Thyroid gland (tissue), 4 donors: ENCODE measurements around the gene ADARB1. TPM values are rescaled to one million over a fixed set of nuclear protein-coding genes. Genes with fewer than 3 reads are reported as not detected.

Experiments used
- DNase-seq, 2 donors: peaks; one replicate each; pipeline ENCODE4 v3.0.0-alpha.2; 2019
- H3K27ac ChIP-seq, 3 donors: fragments of 200-600 bp; sonication (generic); 1 replicate in 2 of 3; 2 replicates in 1 of 3; pipeline ENCODE4 v1.5.1; 2016 to 2019; ENCODE audit warnings: mild to moderate bottlenecking in 1 of 3, moderate library complexity in 1 of 3
- H3K27me3 ChIP-seq: fragments of 200-600 bp; sonication (generic); one replicate; pipeline ENCODE4 v1.5.1; 2019
- H3K36me3 ChIP-seq, 2 donors: fragments of 200-600 bp; sonication (generic); one replicate each; pipeline ENCODE4 v1.5.1; 2016 to 2019
- H3K4me1 ChIP-seq, 2 donors: fragments of 200-600 bp; sonication (generic); one replicate each; pipeline ENCODE4 v1.5.1; 2017 to 2019
- H3K4me3 ChIP-seq, 3 donors: fragments of 200-600 bp; sonication (generic); replicated peaks in 1 of 3; 1 replicate in 2 of 3; 2 replicates in 1 of 3; pipeline ENCODE4 v1.5.1; 2016; ENCODE audit warnings: mild to moderate bottlenecking in 1 of 3
- H3K9me3 ChIP-seq: fragments of 200-600 bp; sonication (generic); one replicate; pipeline ENCODE4 v1.5.1; 2017
- POLR2A ChIP-seq, 2 donors: fragments of 450-650 bp; IDR thresholded peaks; one replicate each; pipeline ENCODE4 v1.6.1; 2017; ENCODE audit warnings: antibody characterized with exemption in 2 of 2, mild to moderate bottlenecking in 2 of 2, moderate library complexity in 1 of 2
- WGBS, 2 donors: methylation state at CpG; one replicate each; pipeline ENCODE4 v1.1.5; 2017; 5-methylcytosine and 5-hydroxymethylcytosine counted together
- intact Hi-C: fragments of 100-400 bp; cut with DNase I; formaldehyde crosslinking; loops from one replicate; pipeline ENCODE4 v1.15.1; 2023
- total RNA-seq, 4 donors: library from RNA; depleted of rRNA; stranded (reverse); fragments of >200 nt; gene quantifications; one replicate each; pipeline ENCODE4 v1.2.3, GENCODE V29; 2016
- TF ChIP-seq, protein P1 (sequence below), 6 experiments: fragments of 200-600 bp in 3 of 6; fragments of 450-650 bp in 3 of 6; sonication (generic) in 3 of 6; IDR thresholded peaks; one replicate each; pipeline ENCODE4 v1.5.1; 2016 to 2019; ENCODE audit warnings: antibody characterized with exemption in 6 of 6, mild to moderate bottlenecking in 2 of 6, inconsistent platforms in 1 of 6, moderate library complexity in 1 of 6

ADARB1 gene
- total RNA-seq, 4 donors from 2014 or later, result 5.0 to 20.2 (median 10.1) TPM

DNA sequence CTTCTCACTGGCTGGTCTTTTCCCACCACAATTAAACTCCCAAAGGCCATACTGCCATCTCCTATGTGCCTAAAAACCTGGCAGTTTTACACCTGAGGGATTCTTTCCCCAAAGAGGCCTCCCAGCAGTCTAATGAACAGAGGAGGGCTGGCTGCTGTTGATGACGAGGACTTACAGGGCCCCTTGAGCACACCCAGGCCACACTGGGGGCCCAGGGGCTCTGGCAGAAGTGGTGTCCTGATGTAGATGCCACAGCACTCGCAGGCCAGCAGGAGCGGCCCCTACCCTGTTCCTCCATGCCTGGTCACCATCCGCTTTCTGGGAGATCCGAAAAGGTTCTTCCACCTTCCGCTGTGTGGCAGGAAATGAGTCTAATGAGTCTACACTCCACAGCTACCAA, 189.2 kb downstream of the ADARB1 start:
- intact Hi-C loops, result no loop called here
- no peak for DNase-seq
- no peak overlapping the region for H3K4me3 ChIP-seq
- H3K36me3 ChIP-seq, result peaks cover 40 to 51% of the 10 kb centered on the region in 2 donors
- H3K27me3 ChIP-seq, result no peaks in the 10 kb centered on the region
- 94 to 95% methylated on average over 6 of the region's 6 CpGs for whole genome bisulfite sequencing, 2 donors
- H3K9me3 ChIP-seq, result no peaks in the 10 kb centered on the region
- no peak overlapping the region for H3K27ac ChIP-seq
- H3K4me1 ChIP-seq, result no peaks in the 10 kb centered on the region
- TF ChIP-seq, protein P1, sequence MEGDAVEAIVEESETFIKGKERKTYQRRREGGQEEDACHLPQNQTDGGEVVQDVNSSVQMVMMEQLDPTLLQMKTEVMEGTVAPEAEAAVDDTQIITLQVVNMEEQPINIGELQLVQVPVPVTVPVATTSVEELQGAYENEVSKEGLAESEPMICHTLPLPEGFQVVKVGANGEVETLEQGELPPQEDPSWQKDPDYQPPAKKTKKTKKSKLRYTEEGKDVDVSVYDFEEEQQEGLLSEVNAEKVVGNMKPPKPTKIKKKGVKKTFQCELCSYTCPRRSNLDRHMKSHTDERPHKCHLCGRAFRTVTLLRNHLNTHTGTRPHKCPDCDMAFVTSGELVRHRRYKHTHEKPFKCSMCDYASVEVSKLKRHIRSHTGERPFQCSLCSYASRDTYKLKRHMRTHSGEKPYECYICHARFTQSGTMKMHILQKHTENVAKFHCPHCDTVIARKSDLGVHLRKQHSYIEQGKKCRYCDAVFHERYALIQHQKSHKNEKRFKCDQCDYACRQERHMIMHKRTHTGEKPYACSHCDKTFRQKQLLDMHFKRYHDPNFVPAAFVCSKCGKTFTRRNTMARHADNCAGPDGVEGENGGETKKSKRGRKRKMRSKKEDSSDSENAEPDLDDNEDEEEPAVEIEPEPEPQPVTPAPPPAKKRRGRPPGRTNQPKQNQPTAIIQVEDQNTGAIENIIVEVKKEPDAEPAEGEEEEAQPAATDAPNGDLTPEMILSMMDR (IDR thresholded peaks at IDR 0.05), result no peak
- TF ChIP-seq POLR2A (IDR thresholded peaks at IDR 0.05), result no peak

DNA sequence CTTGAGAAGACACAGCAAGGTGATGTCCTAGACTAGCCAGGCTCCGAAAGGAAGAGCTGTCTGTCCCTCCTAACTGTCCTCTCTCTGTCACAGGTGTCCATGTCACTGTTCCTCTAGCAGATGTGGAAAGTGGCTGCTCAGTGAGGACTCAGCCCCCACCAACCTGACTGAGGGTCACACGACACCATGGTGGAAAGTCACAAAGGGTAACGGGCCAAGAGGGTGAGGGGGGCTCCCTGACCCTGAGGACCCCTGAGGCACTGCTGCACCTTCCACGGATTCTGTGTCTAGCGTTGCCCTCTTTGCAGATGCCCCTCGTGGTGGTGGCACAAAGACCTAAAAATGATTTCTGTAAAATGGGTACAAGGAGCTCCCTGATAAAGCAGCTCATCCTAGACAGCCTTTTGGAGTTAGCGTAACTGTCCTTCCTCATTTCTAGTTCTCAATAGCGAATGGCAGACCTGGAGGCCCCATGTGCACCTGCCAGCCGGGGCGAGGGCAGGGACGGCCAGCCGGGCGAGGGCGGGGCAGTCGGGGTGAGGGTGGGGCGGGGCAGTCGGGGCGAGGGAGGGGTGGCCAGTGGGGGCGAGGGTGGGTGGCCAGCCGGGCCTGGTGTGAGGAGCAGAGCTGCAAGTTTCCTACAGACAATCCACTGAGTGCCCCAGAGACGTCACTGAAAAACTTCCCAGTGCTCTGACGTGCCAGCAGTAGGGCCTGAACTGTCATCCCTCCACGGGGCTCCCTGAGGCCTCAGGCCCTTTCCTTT, 189.9 kb downstream of the ADARB1 start:
- Histone ChIP-seq H3K27ac (no peak overlapping the region), H3K9me3 (no peaks in the 10 kb centered on the region), H3K36me3 (peaks cover 40 to 51% of the 10 kb centered on the region in 2 donors), H3K4me3 (no peak overlapping the region), H3K4me1 (no peaks in the 10 kb centered on the region), H3K27me3 (no peaks in the 10 kb centered on the region)
- intact Hi-C loops, result no loop called here
- no peak for TF ChIP-seq POLR2A (IDR thresholded peaks at IDR 0.05)
- TF ChIP-seq, protein P1 (IDR thresholded peaks at IDR 0.05), result no peak
- DNase-seq, result no peak
- WGBS, 2 donors, result 94 to 97% methylated on average over 20 to 21 of the region's 23 CpGs

DNA sequence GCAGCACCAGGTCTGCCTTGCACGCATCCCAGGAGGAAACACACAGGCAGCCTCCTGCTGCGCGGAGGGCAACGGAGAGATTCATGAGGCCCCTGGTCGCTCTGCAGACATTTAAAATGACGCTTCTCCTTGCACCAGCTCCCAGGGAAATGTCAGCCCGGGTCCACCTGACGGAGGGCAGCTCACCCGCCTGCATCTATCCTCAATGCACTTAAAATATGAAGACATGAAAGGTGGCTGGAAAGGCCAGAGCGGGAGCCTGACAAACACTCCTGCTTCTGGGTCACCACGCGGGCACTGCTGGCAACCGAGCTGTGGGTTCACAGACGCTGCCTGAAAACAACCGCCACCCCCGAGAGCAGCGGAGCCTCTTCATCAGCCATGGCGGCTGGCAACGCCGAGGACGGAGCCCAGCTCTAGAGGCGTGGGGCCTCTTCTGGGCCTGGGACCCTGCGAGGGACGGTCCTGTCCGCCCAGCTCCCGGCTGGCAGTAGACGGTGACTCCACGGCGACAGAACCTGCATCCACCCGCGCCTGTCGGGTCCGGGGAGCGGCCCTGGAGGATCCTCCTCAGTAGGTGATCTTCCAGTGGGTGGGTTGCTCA, 190.6 kb downstream of the ADARB1 start:
- intact Hi-C loops, result no loop called here

DNA sequence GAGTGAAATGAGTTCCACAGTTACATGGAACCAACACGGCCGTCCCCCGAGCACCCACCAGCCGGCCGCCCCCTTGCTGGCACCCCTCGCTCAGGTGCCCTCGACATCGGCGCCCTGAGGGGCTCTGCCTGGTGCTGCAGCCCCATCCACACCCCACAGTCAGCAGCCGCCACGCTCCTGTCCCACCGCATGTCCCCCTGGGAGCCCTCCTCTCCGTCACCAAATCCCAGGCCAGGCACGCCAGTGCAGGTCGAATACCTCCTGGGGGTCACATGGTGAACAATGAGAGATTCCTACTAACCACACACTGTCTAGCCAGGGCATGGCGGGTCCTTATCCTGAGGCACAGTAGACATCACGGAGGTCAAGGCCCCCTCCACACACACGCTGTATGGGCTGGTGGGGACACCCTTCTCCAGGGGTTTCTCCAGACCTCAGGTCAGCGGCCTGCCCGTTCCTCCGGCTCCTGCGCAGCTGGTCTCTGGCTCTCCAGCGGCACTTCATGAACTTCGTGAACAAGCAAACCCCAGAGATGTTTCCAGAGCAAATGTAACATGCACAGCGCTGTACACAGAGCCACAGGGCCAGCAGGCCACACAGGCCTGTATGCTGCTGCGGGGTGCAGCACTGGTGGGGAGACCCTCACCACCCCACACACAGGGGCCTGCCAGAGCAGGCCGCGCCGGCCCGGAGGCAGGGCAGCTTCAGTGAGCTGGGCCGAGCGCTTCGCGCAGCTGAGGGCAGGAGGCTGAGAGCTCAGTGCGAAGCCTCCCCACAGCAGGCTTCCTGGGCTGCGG, 191.5 kb downstream of the ADARB1 start:
- Histone ChIP-seq H3K4me1 (no peaks in the 10 kb centered on the region), H3K36me3 (peaks cover 47 to 64% of the 10 kb centered on the region in 2 donors), H3K9me3 (no peaks in the 10 kb centered on the region), H3K27me3 (no peaks in the 10 kb centered on the region), H3K27ac (no peak overlapping the region), H3K4me3 (no peak overlapping the region)
- no peak for DNase-seq
- intact Hi-C loops, result no loop called here
- WGBS, 2 donors, result 94 to 96% methylated on average over 30 to 32 of the region's 36 CpGs
- TF ChIP-seq, protein P1 (IDR thresholded peaks at IDR 0.05), result no peak
- TF ChIP-seq POLR2A (IDR thresholded peaks at IDR 0.05), result no peak

More for the DNA sequence above, 190.6 kb downstream of the ADARB1 start:
- no peak overlapping the region for H3K27ac ChIP-seq
- 96 to 97% methylated on average over 24 to 27 of the region's 34 CpGs for WGBS, 2 donors
- peaks cover 45 to 56% of the 10 kb centered on the region in 2 donors for H3K36me3 ChIP-seq
- H3K27me3 ChIP-seq, result no peaks in the 10 kb centered on the region
- no peaks in the 10 kb centered on the region for H3K9me3 ChIP-seq
- TF ChIP-seq, protein P1 (IDR thresholded peaks at IDR 0.05), result no peak
- TF ChIP-seq POLR2A (IDR thresholded peaks at IDR 0.05), result no peak
- H3K4me1 ChIP-seq, result no peaks in the 10 kb centered on the region
- no peak for DNase-seq
- H3K4me3 ChIP-seq, result no peak overlapping the region
